A673 (cell line): ENCODE measurements around the gene EPSTI1.
A peak's percentile ranks its signal among the peaks of the same experiment; 100 is the strongest.

Experiments used
- EZH2 ChIP-seq: fragments of 200-600 bp; sonication (generic); IDR thresholded peaks from 2 replicates; pipeline ENCODE4 v1.6.1; 2017; ENCODE audit warnings: borderline replicate concordance, low read depth, mild to moderate bottlenecking, mixed read lengths, antibody characterized with exemption, low read length; ENCODE audit not compliant: poor library complexity, severe bottlenecking
- TF ChIP-seq, protein P1 (sequence below): fragments of 300-800, 200-600 bp; sonication (generic); conservative IDR thresholded peaks from 2 replicates; pipeline ENCODE4 v1.5.1; 2017; ENCODE audit warnings: low read depth, mild to moderate bottlenecking, antibody characterized with exemption, low read length, moderate library complexity, mixed read lengths

DNA sequence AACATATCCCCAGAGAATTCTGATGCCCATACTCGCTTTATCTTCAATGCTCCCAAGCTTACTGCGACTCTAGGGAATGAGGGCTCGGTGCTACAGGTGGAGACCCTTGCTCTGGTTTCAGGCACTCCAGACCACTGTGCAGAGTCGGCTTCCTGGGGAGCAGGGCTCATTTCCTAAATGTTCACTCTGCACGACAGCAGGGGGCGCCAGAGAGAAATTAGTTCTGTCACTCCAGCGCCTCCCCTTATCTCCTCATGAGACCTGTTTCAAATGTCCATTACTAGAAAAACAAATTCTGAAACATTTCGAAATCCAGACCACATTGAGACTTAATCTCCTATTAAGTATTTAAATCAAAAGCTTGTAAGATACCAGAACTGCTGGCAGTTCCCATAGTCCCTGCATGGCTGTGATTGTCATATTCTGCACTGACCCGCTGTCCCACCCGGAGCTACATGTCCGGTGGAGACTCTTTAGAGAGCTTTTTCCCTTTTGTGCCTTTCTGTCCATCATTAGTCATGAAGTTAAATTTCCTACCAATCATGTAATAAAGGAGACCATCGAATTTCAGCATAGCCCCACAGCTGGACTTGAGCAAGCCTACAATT, 22.4 kb downstream of the EPSTI1 start:
- TF ChIP-seq, protein P1, sequence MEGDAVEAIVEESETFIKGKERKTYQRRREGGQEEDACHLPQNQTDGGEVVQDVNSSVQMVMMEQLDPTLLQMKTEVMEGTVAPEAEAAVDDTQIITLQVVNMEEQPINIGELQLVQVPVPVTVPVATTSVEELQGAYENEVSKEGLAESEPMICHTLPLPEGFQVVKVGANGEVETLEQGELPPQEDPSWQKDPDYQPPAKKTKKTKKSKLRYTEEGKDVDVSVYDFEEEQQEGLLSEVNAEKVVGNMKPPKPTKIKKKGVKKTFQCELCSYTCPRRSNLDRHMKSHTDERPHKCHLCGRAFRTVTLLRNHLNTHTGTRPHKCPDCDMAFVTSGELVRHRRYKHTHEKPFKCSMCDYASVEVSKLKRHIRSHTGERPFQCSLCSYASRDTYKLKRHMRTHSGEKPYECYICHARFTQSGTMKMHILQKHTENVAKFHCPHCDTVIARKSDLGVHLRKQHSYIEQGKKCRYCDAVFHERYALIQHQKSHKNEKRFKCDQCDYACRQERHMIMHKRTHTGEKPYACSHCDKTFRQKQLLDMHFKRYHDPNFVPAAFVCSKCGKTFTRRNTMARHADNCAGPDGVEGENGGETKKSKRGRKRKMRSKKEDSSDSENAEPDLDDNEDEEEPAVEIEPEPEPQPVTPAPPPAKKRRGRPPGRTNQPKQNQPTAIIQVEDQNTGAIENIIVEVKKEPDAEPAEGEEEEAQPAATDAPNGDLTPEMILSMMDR: peak; percentile 85
- TF ChIP-seq EZH2: no peak
